T-cell (primary cell): ENCODE data around the gene CTTNBP2NL. TPM values are rescaled to one million over a fixed set of nuclear protein-coding genes. Genes with fewer than 3 reads are reported as not detected.
"Not testable (repeated sequence)": the region's sequence is repeated elsewhere in the genome, so short reads cannot be mapped to it uniquely, and the experiment has no call there.

ENCODE experiments used
- ATAC-seq, 4 experiments: fragments of 200-7000 bp in 3 of 4; fragments of 150-1000 bp in 1 of 4; cut with Tn5 transposase; replicated peaks in 1 of 4; 1 replicate in 3 of 4; 2 replicates in 1 of 4; pipeline ENCODE4 v1.10.0; 2021; ENCODE audit warnings: moderate library complexity in 3 of 4, mild to moderate bottlenecking in 2 of 4, moderate number of reproducible peaks in 1 of 4
- CTCF ChIA-PET, 2 donors: fragments of 300-600 bp; sonication (Branson Sonifier 250); formaldehyde crosslinking; loops; one replicate each; lab custom pipeline; 2022; ENCODE audit warnings: antibody characterized with exemption in 2 of 2; lab: Charles Lee
- POLR2A ChIA-PET, 2 donors: fragments of 300-600 bp; sonication (Branson Sonifier 250); formaldehyde crosslinking; loops; one replicate each; lab custom pipeline; 2022; ENCODE audit warnings: antibody characterized with exemption in 2 of 2; lab: Charles Lee
- DNase-seq, 35 experiments: peaks; one replicate each; pipeline versions ENCODE4 v3.0.0 to v3.0.0-alpha.2; 2013 to 2023
- H3K27ac ChIP-seq: one replicate; pipeline ENCODE4 v1.5.1; 2013; ENCODE audit warnings: low read length
- H3K27me3 ChIP-seq, 2 experiments: replicated peaks in 1 of 2; 1 replicate in 1 of 2; 2 replicates in 1 of 2; pipeline versions ENCODE4 v1.6.1 to v1.7.0; 2013; ENCODE audit warnings: low read length in 1 of 2, mixed read lengths in 1 of 2; ENCODE audit not compliant: control insufficient read depth in 2 of 2, insufficient read depth in 2 of 2; ENCODE audit errors: extremely low read depth in 1 of 2
- H3K36me3 ChIP-seq, 2 donors: 1 replicate in 1 of 2; 2 replicates in 1 of 2; pipeline versions ENCODE4 v1.6.1 to v1.7.0; 2013; ENCODE audit warnings: low read length in 1 of 2; ENCODE audit not compliant: control insufficient read depth in 2 of 2, insufficient read depth in 1 of 2; ENCODE audit errors: extremely low read depth in 1 of 2
- H3K4me1 ChIP-seq, 2 experiments: 1 replicate in 1 of 2; 2 replicates in 1 of 2; pipeline versions ENCODE4 v1.6.1 to v1.7.0; 2013; ENCODE audit warnings: low read length in 2 of 2, mixed read lengths in 1 of 2; ENCODE audit not compliant: insufficient read depth in 2 of 2, control insufficient read depth in 1 of 2; ENCODE audit errors: extremely low read depth in 1 of 2
- H3K4me3 ChIP-seq, 2 donors: 1 replicate in 1 of 2; 2 replicates in 1 of 2; pipeline versions ENCODE4 v1.5.1 to v1.7.0; 2013; ENCODE audit warnings: mild to moderate bottlenecking in 2 of 2, low read length in 1 of 2, moderate library complexity in 1 of 2; ENCODE audit not compliant: control insufficient read depth in 1 of 2; ENCODE audit errors: extremely low read depth in 1 of 2
- H3K9me3 ChIP-seq: 2 replicates; pipeline ENCODE4 v1.7.0; 2013
- H3K27ac Mint-ChIP-seq, 2 donors: one replicate each; pipeline ENCODE4 v1.8.0; 2020 to 2021; ENCODE audit warnings: mild to moderate bottlenecking in 2 of 2, mixed read lengths in 2 of 2
- H3K27me3 Mint-ChIP-seq, 2 donors: one replicate each; pipeline ENCODE4 v1.8.0; 2021 to 2022; ENCODE audit warnings: mixed read lengths in 2 of 2
- H3K36me3 Mint-ChIP-seq: one replicate; pipeline ENCODE4 v1.8.0; 2021; ENCODE audit warnings: mixed read lengths
- H3K4me1 Mint-ChIP-seq, 3 donors: one replicate each; pipeline ENCODE4 v1.8.0; 2020 to 2022; ENCODE audit warnings: mixed read lengths in 3 of 3, mild to moderate bottlenecking in 1 of 3
- H3K4me3 Mint-ChIP-seq, 3 donors: one replicate each; pipeline ENCODE4 v1.8.0; 2020 to 2022; ENCODE audit warnings: mild to moderate bottlenecking in 3 of 3, mixed read lengths in 3 of 3, moderate library complexity in 3 of 3
- H3K9me3 Mint-ChIP-seq, 3 donors: one replicate each; pipeline ENCODE4 v1.8.0; 2020 to 2022; ENCODE audit warnings: mixed read lengths in 3 of 3
- WGBS: methylation state at CpG from one replicate; pipeline ENCODE4 v1.1.5; 2013; ENCODE audit warnings: missing lambda C conversion rate; ENCODE audit not compliant: insufficient coverage; 5-methylcytosine and 5-hydroxymethylcytosine counted together
- total RNA-seq, 35 experiments: library from RNA in 6 of 35; stranded (reverse) in 6 of 35; fragments of 120-200 nt in 1 of 35; gene quantifications; one replicate each; pipeline versions ENCODE4 v1.2.1 to v1.2.4 and lab custom pipeline; 2013 to 2026

Gene CTTNBP2NL
- total RNA-seq, 5 donors from 2014 or later (not counting 1 experiment from before 2014, with no cell fraction given) = 0.37 to 1.1 (median 0.51) TPM

DNA sequence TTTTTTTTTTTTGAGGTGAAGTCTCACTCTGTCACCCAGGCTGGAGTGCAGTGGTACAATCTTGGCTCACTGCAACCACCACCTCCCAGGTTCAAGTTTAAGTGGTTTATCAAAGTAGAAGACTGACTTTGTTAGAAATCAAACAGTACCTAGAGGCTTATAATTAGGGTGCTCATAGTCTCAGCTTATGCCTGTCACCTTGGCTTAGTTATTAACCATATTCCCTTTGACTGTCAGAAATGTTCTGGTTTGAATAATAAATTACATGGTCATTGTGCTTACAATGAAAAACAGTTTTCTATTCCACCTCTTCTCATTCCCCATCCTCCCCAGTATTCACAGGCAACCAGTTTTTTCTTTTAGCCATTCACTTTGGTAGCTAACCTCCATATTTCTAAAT lies 54.8 kb downstream of the CTTNBP2NL start:
- CTCF ChIA-PET = no interaction called here
- Histone ChIP-seq H3K9me3 (no peaks in the 10 kb centered on the region), H3K4me1 (no peaks in the 10 kb centered on the region), H3K36me3 (no peaks in the 10 kb centered on the region), H3K27ac (no peak overlapping the region), H3K4me3 (no peak overlapping the region), H3K27me3 (no peaks in the 10 kb centered on the region)
- Mint-ChIP-seq H3K27me3 (peaks cover 3% of the 10 kb centered on the region in 2 donors), H3K4me1 (no peaks in the 10 kb centered on the region), H3K4me3 (no peak overlapping the region), H3K36me3 (no peaks in the 10 kb centered on the region), H3K27ac (no peak overlapping the region), H3K9me3 (no peaks in the 10 kb centered on the region)
- POLR2A ChIA-PET = interaction anchor here in 1 of 2 donors (0.7 kb wide), 1 partner anchor 1983 kb away, joined by 7 read pairs; no protein-coding TSS in a partner anchor
- ATAC-seq (no peak), DNase-seq (no peak)

DNA sequence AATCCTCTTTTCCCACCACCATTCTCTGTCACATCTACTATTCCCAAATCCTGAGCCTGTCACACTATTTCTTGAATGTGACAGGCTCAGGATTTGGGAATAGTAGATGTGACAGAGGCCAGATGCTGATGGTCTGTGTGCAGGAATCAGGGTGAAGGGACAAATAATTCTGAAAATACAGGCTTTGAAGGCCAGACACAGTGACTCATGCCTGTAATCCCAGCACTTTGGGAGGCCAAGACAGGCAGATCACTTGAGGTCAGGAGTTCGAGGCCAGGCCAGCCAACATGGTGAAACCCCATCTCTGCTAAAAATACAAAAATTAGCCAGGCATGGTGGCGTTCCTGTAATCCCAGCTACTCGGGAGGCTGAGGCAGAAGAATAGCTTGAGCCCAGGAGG lies 55.3 kb downstream of the CTTNBP2NL start:
- H3K27me3 Mint-ChIP-seq, H3K27ac Mint-ChIP-seq, H3K36me3 Mint-ChIP-seq, DNase-seq, H3K4me1 Mint-ChIP-seq, H3K4me1 ChIP-seq, H3K36me3 ChIP-seq, H3K27me3 ChIP-seq, CTCF ChIA-PET, H3K27ac ChIP-seq, POLR2A ChIA-PET, ATAC-seq, H3K9me3 Mint-ChIP-seq, H3K9me3 ChIP-seq, H3K4me3 ChIP-seq, H3K4me3 Mint-ChIP-seq: not testable (repeated sequence)
- no CpG with 5 or more reads among the region's 3 CpGs for WGBS

GRCh38 chr1:112453876-112454275 lies 57.9 kb downstream of the CTTNBP2NL start:
- no peaks in the 10 kb centered on the region for H3K4me1 Mint-ChIP-seq
- CTCF ChIA-PET = no interaction called here
- Histone ChIP-seq H3K4me3 (no peak overlapping the region), H3K27ac (no peak overlapping the region), H3K27me3 (peaks cover 0 to 3% of the 10 kb centered on the region in 2 experiments), H3K36me3 (no peaks in the 10 kb centered on the region), H3K4me1 (no peaks in the 10 kb centered on the region), H3K9me3 (no peaks in the 10 kb centered on the region)
- H3K9me3 Mint-ChIP-seq = no peaks in the 10 kb centered on the region
- H3K36me3 Mint-ChIP-seq = no peaks in the 10 kb centered on the region
- WGBS = no CpG with 5 or more reads among the region's 1 CpG
- no peak overlapping the region for H3K27ac Mint-ChIP-seq
- H3K4me3 Mint-ChIP-seq = no peak overlapping the region
- no peak for DNase-seq
- ATAC-seq = no peak
- peaks cover 2 to 4% of the 10 kb centered on the region in 2 donors for H3K27me3 Mint-ChIP-seq
- POLR2A ChIA-PET = no interaction called here

DNA sequence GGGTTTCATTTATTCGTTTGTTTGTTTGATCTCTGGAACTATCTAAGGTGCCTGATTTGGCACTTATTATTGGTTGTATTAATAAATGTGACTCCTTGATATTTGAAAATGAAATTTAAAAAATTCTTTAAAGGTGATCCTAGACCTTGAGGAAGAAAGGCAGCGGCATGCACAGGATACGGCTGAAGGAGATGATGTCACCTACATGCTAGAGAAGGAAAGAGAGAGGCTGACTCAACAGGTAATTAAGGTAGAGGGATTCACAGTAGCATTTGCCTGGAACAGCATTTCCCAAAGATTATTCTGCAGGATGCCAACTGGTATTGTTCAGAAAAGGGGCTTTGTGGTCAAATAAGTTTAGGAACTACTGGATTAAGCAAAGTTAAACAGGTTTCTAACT lies 58.3 kb downstream of the CTTNBP2NL start:
- Histone ChIP-seq H3K27ac (no peak overlapping the region), H3K27me3 (peaks cover 0 to 3% of the 10 kb centered on the region in 2 experiments), H3K4me3 (no peak overlapping the region), H3K36me3 (no peaks in the 10 kb centered on the region), H3K4me1 (no peaks in the 10 kb centered on the region), H3K9me3 (no peaks in the 10 kb centered on the region)
- H3K4me1 Mint-ChIP-seq = no peaks in the 10 kb centered on the region
- H3K27me3 Mint-ChIP-seq = peaks cover 0 to 4% of the 10 kb centered on the region in 2 donors
- H3K4me3 Mint-ChIP-seq = no peak overlapping the region
- H3K36me3 Mint-ChIP-seq = no peaks in the 10 kb centered on the region
- ChIA-PET CTCF (no interaction called here), POLR2A (no interaction called here)
- ATAC-seq (no peak), DNase-seq (no peak)
- no peak overlapping the region for H3K27ac Mint-ChIP-seq
- no peaks in the 10 kb centered on the region for H3K9me3 Mint-ChIP-seq
- WGBS = 100% methylated on average over 3 of the region's 3 CpGs

- H3K36me3 Mint-ChIP-seq = no peaks in the 10 kb centered on the region
Measured at GRCh38 chr1:112457241-112457640, 61.2 kb downstream of the CTTNBP2NL start.

DNA sequence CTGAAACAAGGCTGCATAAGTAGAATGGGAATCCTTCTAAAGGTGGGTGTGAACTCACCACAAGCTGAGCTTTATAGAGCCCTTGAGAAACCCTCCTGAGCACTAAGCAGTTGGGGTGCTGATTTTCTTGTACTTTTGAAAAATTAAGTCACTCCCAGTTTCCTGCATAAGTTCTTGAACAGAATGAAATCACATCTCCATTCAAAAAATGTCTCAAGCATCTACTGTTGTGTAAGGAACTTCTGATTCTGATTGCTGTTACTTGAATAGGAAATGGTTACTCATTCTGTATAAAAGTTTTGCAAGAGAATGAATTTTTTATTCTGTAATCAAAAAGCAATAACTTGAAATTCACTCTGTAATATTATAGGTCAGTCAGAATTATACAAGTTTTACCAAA lies 61.9 kb downstream of the CTTNBP2NL start:
- CTCF ChIA-PET = interaction anchor here (0.6 to 1.4 kb wide), 2 partner anchors 8 to 50 kb away, joined by 4 read pairs; no protein-coding TSS in a partner anchor

More at GRCh38 chr1:112457241-112457640, 61.2 kb downstream of the CTTNBP2NL start:
- no peaks in the 10 kb centered on the region for H3K4me1 ChIP-seq
- H3K27ac Mint-ChIP-seq = no peak overlapping the region
- no CpG with 5 or more reads among the region's 2 CpGs for WGBS
- no peaks in the 10 kb centered on the region for H3K9me3 Mint-ChIP-seq
- H3K4me1 Mint-ChIP-seq = no peaks in the 10 kb centered on the region
- no peaks in the 10 kb centered on the region for H3K9me3 ChIP-seq
- peaks cover under 1 to 4% of the 10 kb centered on the region in 2 donors for H3K27me3 Mint-ChIP-seq
- no peaks in the 10 kb centered on the region for H3K36me3 ChIP-seq
- DNase-seq = no peak
- ChIA-PET CTCF (interaction anchor here in 1 of 2 donors (1.4 kb wide), 1 partner anchor 9 kb away, joined by 4 read pairs; no protein-coding TSS in a partner anchor), POLR2A (no interaction called here)
- ATAC-seq = no peak
- H3K27ac ChIP-seq = no peak overlapping the region
- H3K4me3 ChIP-seq = no peak overlapping the region
- peaks cover 0 to 3% of the 10 kb centered on the region in 2 experiments for H3K27me3 ChIP-seq
- H3K4me3 Mint-ChIP-seq = no peak overlapping the region

More for the DNA sequence above, 61.9 kb downstream of the CTTNBP2NL start:
- Histone ChIP-seq H3K36me3 (no peaks in the 10 kb centered on the region), H3K9me3 (no peaks in the 10 kb centered on the region), H3K4me3 (no peak overlapping the region), H3K4me1 (no peaks in the 10 kb centered on the region), H3K27ac (no peak overlapping the region), H3K27me3 (peaks cover 0 to 3% of the 10 kb centered on the region in 2 experiments)
- Mint-ChIP-seq H3K4me3 (no peak overlapping the region), H3K27ac (no peak overlapping the region), H3K36me3 (no peaks in the 10 kb centered on the region), H3K27me3 (peaks cover 4 to 7% of the 10 kb centered on the region in 2 donors), H3K9me3 (no peaks in the 10 kb centered on the region), H3K4me1 (no peaks in the 10 kb centered on the region)
- POLR2A ChIA-PET = no interaction called here
- DNase-seq (no peak), ATAC-seq (no peak)
